HG02623 (cell line): ENCODE results near the gene GPER1.

Experiments used
- ATAC-seq: cut with Tn5 transposase; IDR thresholded peaks from one replicate; pipeline ENCODE4 v1.9.1; 2021; ENCODE audit warnings: moderate library complexity; ENCODE audit not compliant: unreplicated experiment

Gene GPER1

DNA sequence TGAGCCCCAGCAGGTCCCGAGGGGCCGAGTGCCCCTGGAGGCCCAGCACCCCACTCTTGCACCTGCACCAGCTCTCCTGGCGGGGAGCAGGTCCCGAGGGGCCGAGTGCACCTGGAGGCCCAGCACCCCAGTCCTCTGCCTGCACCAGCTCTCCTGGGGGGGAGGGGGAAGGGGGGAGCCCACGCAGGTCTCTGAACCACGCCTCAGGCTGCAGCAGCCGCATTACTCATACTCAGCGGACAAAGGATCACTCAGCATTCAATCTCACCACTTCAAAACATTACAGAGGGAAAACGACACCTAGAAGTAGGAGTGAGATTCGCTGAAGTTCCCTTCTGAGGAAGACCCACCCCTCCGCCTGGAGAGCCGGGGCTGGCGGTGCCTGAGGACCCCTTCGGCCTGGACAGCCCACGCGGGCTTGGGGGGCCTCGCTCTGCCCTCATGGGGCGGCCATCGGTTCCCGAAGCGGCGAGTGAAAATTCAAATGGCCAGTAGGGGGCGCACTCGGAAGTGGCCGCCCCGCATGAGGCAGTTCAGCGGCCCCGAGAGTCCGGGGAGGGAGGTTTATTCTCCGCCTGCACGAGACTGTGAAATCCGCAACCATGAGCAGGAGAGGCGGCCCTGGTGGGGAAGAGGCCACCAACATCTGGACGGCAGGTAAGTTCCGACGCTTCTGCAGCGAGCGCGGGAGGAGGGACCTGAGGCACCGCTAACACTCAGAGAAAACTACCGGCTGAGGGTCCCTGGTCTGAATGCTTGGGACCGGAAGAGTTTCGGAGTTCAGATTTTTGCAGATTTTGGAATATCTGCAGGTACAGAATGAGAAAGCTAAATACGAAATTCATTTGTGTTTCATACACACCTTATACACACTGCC lies 1.1 kb upstream of the GPER1 start:
- peak; percentile 54 for ATAC-seq

- ATAC-seq, result no peak
Measured at GRCh38 chr7:1087465-1087814, 473 bp upstream of the GPER1 start.

DNA sequence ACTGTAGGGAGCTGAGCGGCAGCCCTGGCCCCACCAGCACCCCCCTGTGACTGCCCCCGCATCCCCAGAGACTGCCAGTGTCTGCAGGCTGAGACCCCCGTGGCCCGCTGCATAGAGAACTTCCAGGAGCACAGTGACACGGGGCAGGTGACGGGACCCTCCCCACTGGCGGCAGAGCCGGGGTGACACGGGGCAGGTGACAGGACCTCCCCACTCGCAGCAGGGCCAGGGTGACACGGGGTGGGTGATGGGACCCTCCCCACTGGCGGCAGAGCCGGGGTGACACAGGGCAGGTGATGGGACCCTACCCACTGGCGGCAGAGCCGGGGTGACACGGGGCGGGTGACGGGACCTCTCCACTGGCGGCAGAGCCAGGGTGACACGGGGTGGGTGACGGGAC lies 2.3 kb downstream of the GPER1 start:
- ATAC-seq, result no peak

- no peak for ATAC-seq
Measured at GRCh38 chr7:1090686-1091643, 3.1 kb downstream of the GPER1 start.

- no peak for ATAC-seq
Measured at GRCh38 chr7:1091644-1092027, 3.7 kb downstream of the GPER1 start.

- ATAC-seq, result no peak
Measured at GRCh38 chr7:1092161-1092632, 4.3 kb downstream of the GPER1 start.

GRCh38 chr7:1092806-1093501 lies 5.0 kb downstream of the GPER1 start:
- no peak for ATAC-seq

DNA sequence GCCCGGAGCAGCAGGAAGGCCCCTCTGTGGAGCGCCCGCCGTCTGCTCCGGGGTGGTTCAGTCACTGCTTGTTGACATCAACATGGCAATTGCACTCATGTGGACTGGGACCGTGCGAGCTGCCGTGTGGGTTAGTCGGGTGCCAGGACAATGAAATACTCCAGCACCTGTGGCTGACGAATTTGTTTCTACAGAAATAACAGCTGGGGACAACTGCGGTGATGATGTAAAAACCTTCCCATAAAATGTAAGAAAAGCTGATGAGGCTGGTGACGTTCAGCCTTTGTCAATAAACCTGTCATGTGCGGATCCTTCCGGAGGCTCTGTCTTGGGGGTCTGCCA lies 5.6 kb downstream of the GPER1 start:
- no peak for ATAC-seq

DNA sequence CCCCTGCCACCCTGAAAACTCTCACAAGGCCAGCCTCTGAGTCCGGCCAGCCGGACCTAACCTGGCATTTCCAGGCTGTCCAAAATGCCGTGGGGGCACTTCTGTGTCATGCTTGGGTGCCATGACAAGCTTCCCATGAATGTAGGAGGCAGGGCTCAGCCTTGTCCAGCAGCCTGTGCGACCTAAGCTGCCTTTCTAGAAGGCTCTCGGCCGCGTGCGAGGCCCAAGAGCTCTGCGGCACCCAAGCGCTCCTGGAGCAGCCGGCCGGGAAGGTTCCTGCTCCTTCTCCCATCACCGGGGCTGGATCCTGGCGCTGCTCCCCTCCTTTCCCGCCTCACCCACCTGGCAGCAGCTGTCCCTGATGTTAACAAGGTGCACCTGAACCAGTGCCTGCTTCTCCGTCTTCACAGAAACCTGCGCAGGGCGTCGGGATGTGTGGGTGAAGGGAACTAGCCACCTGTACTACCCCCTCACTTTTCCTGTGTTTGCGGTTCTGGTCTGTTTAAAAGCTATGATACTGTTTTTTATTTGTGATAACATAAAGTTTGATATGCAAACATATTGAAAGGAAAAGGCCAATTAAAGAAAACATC lies 6.1 kb downstream of the GPER1 start:
- ATAC-seq, result no peak

- no peak for ATAC-seq
Measured at GRCh38 chr7:1094870-1095269, 7.0 kb downstream of the GPER1 start.

DNA sequence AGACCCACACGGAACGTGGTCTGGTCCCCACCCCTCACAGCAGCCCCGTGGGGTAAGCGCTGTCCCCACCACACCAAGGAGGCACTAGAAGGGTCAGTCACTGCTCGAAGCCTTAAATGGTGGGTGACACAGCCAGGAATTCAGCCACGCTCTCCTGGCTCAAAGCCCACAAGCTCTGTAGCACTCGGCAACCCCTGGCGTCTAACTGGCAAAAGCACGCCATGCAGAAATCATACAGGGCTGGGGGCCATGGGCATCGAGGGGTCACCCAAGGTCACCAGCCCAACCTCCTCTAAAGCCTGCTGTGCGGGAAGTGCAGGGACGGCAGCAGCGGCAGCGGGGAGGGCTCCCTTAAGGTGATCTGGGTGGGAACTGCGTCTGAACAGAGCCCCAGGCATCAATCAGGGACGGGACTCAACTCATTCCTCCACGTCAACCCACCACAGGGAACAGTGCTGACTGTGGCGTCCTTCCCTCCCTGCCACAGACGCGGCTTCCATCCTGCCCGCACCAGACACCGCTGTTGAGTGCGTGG lies 7.8 kb downstream of the GPER1 start:
- no peak for ATAC-seq

DNA sequence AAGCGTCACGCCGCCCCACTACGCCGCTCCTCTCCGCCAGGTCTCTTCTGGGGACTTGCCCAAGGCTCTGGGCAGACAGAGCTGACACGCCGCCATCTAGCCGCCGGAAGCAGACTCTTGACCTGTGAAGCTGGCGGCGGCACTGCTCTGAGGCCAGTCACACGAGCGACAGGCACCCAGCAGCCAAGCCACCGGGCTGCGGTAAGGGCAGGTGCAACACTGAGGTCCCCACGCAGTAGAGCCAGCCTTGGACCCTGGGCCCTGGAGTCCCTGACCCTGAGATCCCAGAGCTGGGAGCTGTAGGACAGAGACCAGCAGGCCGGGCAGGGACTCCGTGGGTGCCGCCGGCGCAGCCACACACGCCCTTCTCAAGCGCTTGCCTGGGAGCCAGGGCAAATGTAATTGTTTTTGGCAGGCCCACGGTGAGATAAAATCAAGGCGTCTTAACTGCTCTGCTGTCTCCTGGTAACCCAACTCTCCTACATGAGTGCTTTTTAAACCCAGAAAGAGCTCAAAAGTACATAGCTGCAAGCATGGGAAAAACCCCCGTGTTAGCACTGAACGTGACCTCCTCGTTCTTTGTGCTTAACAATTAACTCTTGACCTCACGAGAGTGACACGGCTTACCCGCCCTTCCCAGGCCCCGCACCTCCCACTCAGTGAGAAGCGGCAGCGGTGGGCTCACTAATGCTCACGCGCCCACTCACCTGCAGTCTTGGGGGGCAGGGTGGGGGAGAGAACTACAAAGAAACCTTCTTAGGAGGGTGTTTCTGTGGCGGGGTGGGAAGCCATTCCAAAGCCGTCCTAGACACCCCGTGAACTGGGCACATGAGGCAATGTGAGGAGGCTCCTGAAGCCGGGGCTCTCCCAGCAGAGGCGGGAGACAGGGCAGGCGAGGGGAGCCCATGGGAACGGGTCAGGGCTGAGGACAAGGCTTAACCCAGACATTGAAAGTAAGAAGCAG lies 8.5 kb downstream of the GPER1 start:
- ATAC-seq, result no peak

- no peak for ATAC-seq
Measured at GRCh38 chr7:1097120-1097504, 9.2 kb downstream of the GPER1 start.

DNA sequence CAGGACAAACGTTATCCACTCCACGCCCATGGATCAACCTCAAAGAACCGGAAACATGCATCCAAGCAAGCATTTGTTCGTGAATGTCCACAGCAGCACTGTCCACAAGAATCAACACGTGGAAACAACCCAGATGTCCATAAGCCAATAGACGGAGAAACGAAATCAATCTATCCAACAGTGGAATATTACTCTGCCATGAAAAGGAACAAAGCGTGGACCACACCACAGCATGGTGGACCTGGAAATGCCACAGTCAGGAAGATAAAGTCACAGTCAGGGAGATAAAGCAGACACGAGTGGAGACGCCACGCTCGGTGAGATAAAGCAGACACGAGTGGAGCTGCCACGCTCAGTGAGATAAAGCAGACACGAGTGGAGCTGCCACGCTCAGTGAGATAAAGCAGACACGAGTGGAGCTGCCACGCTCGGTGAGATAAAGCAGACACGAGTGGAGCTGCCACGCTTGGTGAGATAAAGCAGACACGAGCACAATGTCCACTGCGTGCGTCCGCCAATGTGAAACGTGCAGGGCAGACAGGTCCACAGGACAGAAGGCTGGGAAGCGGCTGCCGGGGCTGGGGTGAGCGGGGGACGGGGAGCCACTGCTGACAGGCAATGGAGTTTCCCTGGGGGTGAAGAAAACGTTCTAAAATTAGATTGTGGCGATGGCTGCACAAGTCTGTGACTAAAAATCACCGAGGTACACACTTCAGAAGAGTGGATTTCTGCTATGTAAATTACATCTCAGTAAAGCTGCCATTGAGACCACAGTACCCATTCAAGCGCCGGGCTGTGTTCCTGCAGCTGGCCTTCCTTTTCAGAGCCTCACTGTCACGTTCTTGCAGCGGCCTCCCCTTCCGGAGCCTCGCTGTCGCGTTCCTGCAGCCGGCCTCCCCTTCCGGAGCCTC lies 10.6 kb downstream of the GPER1 start:
- ATAC-seq, result no peak

- ATAC-seq, result no peak
Measured at GRCh38 chr7:1099154-1099542, 11.2 kb downstream of the GPER1 start.

GRCh38 chr7:1099637-1100036 lies 11.7 kb downstream of the GPER1 start:
- no peak for ATAC-seq

GRCh38 chr7:1100386-1100785 lies 12.5 kb downstream of the GPER1 start:
- no peak for ATAC-seq

DNA sequence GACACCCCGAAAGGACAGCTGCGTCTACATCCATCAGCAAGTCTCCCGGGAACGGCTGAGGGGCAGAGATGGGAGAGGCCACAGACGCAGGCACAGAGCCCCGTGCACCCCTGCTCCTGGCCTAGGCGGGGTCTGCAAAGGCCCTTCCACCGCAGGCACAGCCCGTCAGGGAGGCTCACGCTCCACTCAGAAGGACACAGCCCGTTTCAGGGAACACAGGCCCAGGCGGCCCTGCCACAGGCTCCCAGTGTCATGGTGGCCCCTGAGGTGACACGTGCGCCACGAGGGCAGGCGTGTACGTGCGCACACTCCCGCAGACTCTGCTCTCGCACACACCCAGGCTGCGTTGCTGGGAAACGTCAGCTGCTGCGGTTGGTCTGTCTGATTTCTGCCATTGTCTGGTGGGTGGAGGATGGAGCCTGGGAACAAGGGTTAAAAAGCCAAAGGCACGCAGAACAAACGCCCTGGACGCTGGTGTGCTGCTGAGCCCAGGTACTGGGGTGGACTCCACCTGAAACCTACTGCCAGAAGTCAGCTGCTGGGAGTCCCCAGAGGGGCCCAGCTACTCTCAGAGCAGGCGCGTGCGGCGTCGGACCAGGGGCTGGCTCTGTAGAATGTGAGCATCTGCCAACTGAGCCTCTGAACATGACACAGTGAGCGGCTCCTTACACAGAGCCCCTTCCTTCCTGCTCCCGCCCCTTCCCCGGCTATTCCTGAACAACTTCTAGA lies 13.1 kb downstream of the GPER1 start:
- no peak for ATAC-seq
